A673 (cell line): ENCODE data around the gene VAPB. TPM values are rescaled to one million over a fixed set of nuclear protein-coding genes. Genes with fewer than 3 reads are reported as not detected.
"Not testable (repeated sequence)": the region's sequence is repeated elsewhere in the genome, so short reads cannot be mapped to it uniquely, and the experiment has no call there.

ENCODE experiments used
- BruUV-seq: library from RNA; stranded (reverse); fragments of 400-500 nt; replicated peaks from 2 replicates; lab custom pipeline; 2021; lab: Mats Ljungman, UMichigan
- CTCF ChIA-PET: fragments of 300-600 bp; sonication (Branson Sonifier 250); formaldehyde crosslinking; loops from one replicate; lab custom pipeline; 2022; ENCODE audit warnings: antibody characterized with exemption; lab: Charles Lee
- POLR2A ChIA-PET: fragments of 300-600 bp; sonication (Branson Sonifier 250); formaldehyde crosslinking; loops from one replicate; lab custom pipeline; 2022; ENCODE audit warnings: antibody characterized with exemption; ENCODE audit not compliant: low non-redundant PET; lab: Charles Lee
- DNase-seq: peaks from one replicate; pipeline ENCODE4 v3.0.0-alpha.2; 2015; ENCODE audit warnings: low spot score
- H3K27ac ChIP-seq: fragments of 200-600 bp; sonication (generic); 2 replicates; pipeline ENCODE4 v1.5.1; 2016; ENCODE audit warnings: mixed run types, low read depth, mild to moderate bottlenecking, mixed read lengths, antibody characterized with exemption, low read length; ENCODE audit not compliant: poor library complexity, severe bottlenecking
- H3K27me3 ChIP-seq: fragments of 200-600 bp; sonication (generic); replicated peaks from 2 replicates; pipeline ENCODE4 v1.6.1; 2017; ENCODE audit warnings: mixed run types, low read depth, mild to moderate bottlenecking, mixed read lengths, antibody characterized with exemption, low read length; ENCODE audit not compliant: insufficient read depth, poor library complexity
- H3K36me3 ChIP-seq: fragments of 200-600 bp; sonication (generic); 2 replicates; pipeline ENCODE4 v1.6.1; 2016; ENCODE audit warnings: mixed run types, mild to moderate bottlenecking, mixed read lengths, antibody characterized with exemption, low read length; ENCODE audit not compliant: insufficient read depth, poor library complexity, severe bottlenecking
- H3K4me1 ChIP-seq: fragments of 200-600 bp; sonication (generic); 2 replicates; pipeline ENCODE4 v1.6.1; 2017; ENCODE audit warnings: mixed run types, mild to moderate bottlenecking, mixed read lengths, antibody characterized with exemption, low read length; ENCODE audit not compliant: insufficient read depth, poor library complexity, severe bottlenecking
- H3K4me3 ChIP-seq: fragments of 200-600 bp; sonication (generic); 2 replicates; pipeline ENCODE4 v1.5.1; 2016; ENCODE audit warnings: low read depth, mixed run types, mild to moderate bottlenecking, mixed read lengths, low read length; ENCODE audit not compliant: poor library complexity, severe bottlenecking
- H3K9me3 ChIP-seq: fragments of 200-600 bp; sonication (generic); 2 replicates; pipeline ENCODE4 v1.6.1; 2016; ENCODE audit warnings: mixed run types, low read depth, mild to moderate bottlenecking, mixed read lengths, antibody characterized with exemption, low read length; ENCODE audit not compliant: poor library complexity, severe bottlenecking
- CTCF ChIP-seq: fragments of 300-800, 200-600 bp; sonication (generic); conservative IDR thresholded peaks from 2 replicates; pipeline ENCODE4 v1.5.1; 2017; ENCODE audit warnings: low read depth, mild to moderate bottlenecking, antibody characterized with exemption, low read length, moderate library complexity, mixed read lengths
- EZH2 ChIP-seq: fragments of 200-600 bp; sonication (generic); IDR thresholded peaks from 2 replicates; pipeline ENCODE4 v1.6.1; 2017; ENCODE audit warnings: borderline replicate concordance, low read depth, mild to moderate bottlenecking, mixed read lengths, antibody characterized with exemption, low read length; ENCODE audit not compliant: poor library complexity, severe bottlenecking
- intact Hi-C: fragments of 100-400 bp; cut with micrococcal nuclease; formaldehyde crosslinking; loops from one replicate; pipeline ENCODE4 v1.10.0; 2022; ENCODE audit not compliant: unreplicated experiment
- total RNA-seq: library from RNA; stranded (reverse); gene quantifications from 2 replicates; pipeline ENCODE4 v1.2.3, GENCODE V29; 2021

Gene VAPB
- total RNA-seq, 1 experiment from 2014 or later: 60.9 TPM

GRCh38 chr20:58362970-58363369 lies 26.1 kb upstream of the VAPB start:
- Histone ChIP-seq H3K36me3 (no peaks in the 10 kb centered on the region), H3K4me1 (peaks cover 14% of the 10 kb centered on the region), H3K4me3 (no peak overlapping the region), H3K27ac (no peak overlapping the region), H3K9me3 (no peaks in the 10 kb centered on the region), H3K27me3 (no peaks in the 10 kb centered on the region)
- BruUV-seq: no TSS peak
- ChIA-PET CTCF (no interaction called here), POLR2A (no interaction called here)
- no peak for DNase-seq
- TF ChIP-seq EZH2 (no peak), CTCF (no peak)
- intact Hi-C loops: no loop called here

DNA sequence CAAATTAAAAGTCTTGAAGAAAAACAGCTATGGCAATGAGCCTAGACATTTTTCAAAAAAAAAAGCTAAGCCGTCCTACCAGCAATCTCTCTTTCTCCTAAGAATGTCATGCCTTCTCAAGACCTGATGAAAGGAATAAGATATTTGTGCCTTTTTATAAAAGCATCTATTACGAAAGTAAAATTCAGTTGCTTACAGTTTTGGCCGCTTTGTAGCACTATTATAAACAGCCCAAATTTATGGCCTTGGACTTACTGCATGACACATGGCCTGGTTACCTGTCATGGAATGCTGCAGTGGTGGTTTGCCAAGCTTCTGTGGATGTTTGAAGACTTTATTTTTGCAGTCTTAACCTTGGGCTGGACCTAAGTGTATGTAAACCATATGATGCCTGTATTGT lies 22.2 kb upstream of the VAPB start:
- no peaks in the 10 kb centered on the region for H3K36me3 ChIP-seq
- no peak overlapping the region for H3K4me3 ChIP-seq
- intact Hi-C loops: no loop called here
- H3K27ac ChIP-seq: no peak overlapping the region
- ChIA-PET POLR2A (no interaction called here), CTCF (no interaction called here)
- no peaks in the 10 kb centered on the region for H3K27me3 ChIP-seq
- TF ChIP-seq CTCF (no peak), EZH2 (no peak)
- no peaks in the 10 kb centered on the region for H3K9me3 ChIP-seq
- DNase-seq: no peak
- H3K4me1 ChIP-seq: no peaks in the 10 kb centered on the region
- BruUV-seq: no TSS peak

GRCh38 chr20:58372806-58373205 lies 16.2 kb upstream of the VAPB start:
- H3K4me3 ChIP-seq: no peak overlapping the region
- CTCF ChIA-PET: no interaction called here

GRCh38 chr20:58373296-58373695 lies 15.7 kb upstream of the VAPB start:
- H3K4me1 ChIP-seq, POLR2A ChIA-PET, H3K36me3 ChIP-seq, CTCF ChIA-PET, DNase-seq, BruUV-seq, H3K4me3 ChIP-seq, H3K27me3 ChIP-seq, intact Hi-C loops, H3K9me3 ChIP-seq, H3K27ac ChIP-seq: not testable (repeated sequence)

More at GRCh38 chr20:58372806-58373205, 16.2 kb upstream of the VAPB start:
- TF ChIP-seq CTCF: no peak
- no peak for TF ChIP-seq EZH2
- no TSS peak for BruUV-seq
- Histone ChIP-seq H3K4me1 (no peaks in the 10 kb centered on the region), H3K9me3 (no peaks in the 10 kb centered on the region), H3K36me3 (no peaks in the 10 kb centered on the region), H3K27me3 (no peaks in the 10 kb centered on the region), H3K27ac (no peak overlapping the region)
- DNase-seq: no peak
- POLR2A ChIA-PET: interaction anchor here (0.7 kb wide), 1 partner anchor 498 kb away, joined by 3 read pairs; no protein-coding TSS in a partner anchor
- intact Hi-C loops: no loop called here
